Hematopoietic multipotent progenitor cell treated with erythropoietin and hydrocortisone succinate and interleukin-3 and kit ligand, for 4 days (in vitro differentiated cells): ENCODE data around the gene EEF1E1.

Experiments
- DNase-seq: peaks from one replicate; pipeline ENCODE4 v3.0.0-alpha.2; 2015

Gene EEF1E1

GRCh38 chr6:8087870-8088754, 14.2 kb downstream of the EEF1E1 start:
- no peak for DNase-seq

- DNase-seq = no peak
Measured at GRCh38 chr6:8086755-8087306, 15.5 kb downstream of the EEF1E1 start.

GRCh38 chr6:8085053-8085511, 17.3 kb downstream of the EEF1E1 start:
- DNase-seq = no peak

GRCh38 chr6:8084586-8084985, 17.8 kb downstream of the EEF1E1 start:
- no peak for DNase-seq

GRCh38 chr6:8082954-8083858, 19.1 kb downstream of the EEF1E1 start:
- peak; percentile 33 for DNase-seq

- no peak for DNase-seq
Measured at GRCh38 chr6:8082572-8082953, 19.8 kb downstream of the EEF1E1 start.

GRCh38 chr6:8080362-8081151, 21.8 kb downstream of the EEF1E1 start:
- peak; percentile 64 for DNase-seq

- no peak for DNase-seq
Measured at GRCh38 chr6:8079126-8079525, 23.2 kb downstream of the EEF1E1 start.

GRCh38 chr6:8077991-8078390, 24.4 kb downstream of the EEF1E1 start:
- DNase-seq = no peak

- DNase-seq = peak; percentile 15
Measured at GRCh38 chr6:8075704-8076103, 26.6 kb downstream of the EEF1E1 start.

- DNase-seq = peak; percentile 59
Measured at GRCh38 chr6:8075185-8075584, 27.2 kb downstream of the EEF1E1 start.

GRCh38 chr6:8074213-8074612, 28.1 kb downstream of the EEF1E1 start:
- no peak for DNase-seq

GRCh38 chr6:8073758-8074157, 28.6 kb downstream of the EEF1E1 start:
- no peak for DNase-seq

- no peak for DNase-seq
Measured at GRCh38 chr6:8070718-8071117, 31.6 kb downstream of the EEF1E1 start.

GRCh38 chr6:8069631-8070284, 32.6 kb downstream of the EEF1E1 start:
- no peak for DNase-seq

GRCh38 chr6:8069151-8069550, 33.2 kb downstream of the EEF1E1 start:
- DNase-seq = no peak

- DNase-seq = peak; percentile 49
Measured at GRCh38 chr6:8066108-8066507, 36.2 kb downstream of the EEF1E1 start.

GRCh38 chr6:8065519-8065911, 36.8 kb downstream of the EEF1E1 start:
- DNase-seq = no peak

GRCh38 chr6:8064638-8065518, 37.5 kb downstream of the EEF1E1 start:
- peak; percentile 62 for DNase-seq

GRCh38 chr6:8063761-8064637, 38.3 kb downstream of the EEF1E1 start, which contains the start of gene BLOC1S5:
BLOC1S5 (minus strand) TSS chr6:8064389; CDS start chr6:8064376, 13 bp downstream.
- DNase-seq = peak; percentile 100
